ENCODE measurements around the gene GNAI2.

GNAI2 gene

DNA sequence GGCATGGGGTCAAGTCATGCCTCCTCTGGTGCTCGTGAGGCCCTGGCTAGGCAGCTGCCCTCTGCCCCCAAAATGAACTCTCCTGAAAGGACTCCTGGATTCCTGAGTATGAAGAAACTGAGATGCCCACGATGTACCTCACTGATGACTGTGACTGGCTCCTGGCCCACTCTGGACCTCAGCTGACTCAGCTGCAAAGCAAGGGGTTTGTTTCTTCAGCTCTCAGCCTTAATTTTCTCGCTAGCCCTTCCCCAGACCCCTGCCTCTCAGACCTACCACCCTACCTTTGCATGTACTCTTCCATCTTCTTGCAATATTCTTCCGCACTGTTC is 5.2 kb upstream of the GNAI2 start:
- FAIRE-seq, result no peak
- DNase-seq (ENCODE audit: insufficient read length, low spot score), result no peak
- TF ChIP-seq PAX5 (IDR thresholded peaks at IDR 0.05; ENCODE audit: insufficient read depth, low read length, severe bottlenecking), result no peak
- TF ChIP-seq TAF1 (IDR thresholded peaks at IDR 0.05; ENCODE audit: low read depth, low read length), result no peak
- TF ChIP-seq SPI1 (IDR thresholded peaks at IDR 0.05; ENCODE audit: low read depth, low read length), result no peak
- TF ChIP-seq POLR2AphosphoS5 (IDR thresholded peaks at IDR 0.05; ENCODE audit: low read depth, low read length), result no peak
- TF ChIP-seq POLR2A (IDR thresholded peaks at IDR 0.05; ENCODE audit: low read depth, low read length), result no peak
- TF ChIP-seq POU2F2 (IDR thresholded peaks at IDR 0.05; ENCODE audit: low read depth, low read length), result no peak

DNA sequence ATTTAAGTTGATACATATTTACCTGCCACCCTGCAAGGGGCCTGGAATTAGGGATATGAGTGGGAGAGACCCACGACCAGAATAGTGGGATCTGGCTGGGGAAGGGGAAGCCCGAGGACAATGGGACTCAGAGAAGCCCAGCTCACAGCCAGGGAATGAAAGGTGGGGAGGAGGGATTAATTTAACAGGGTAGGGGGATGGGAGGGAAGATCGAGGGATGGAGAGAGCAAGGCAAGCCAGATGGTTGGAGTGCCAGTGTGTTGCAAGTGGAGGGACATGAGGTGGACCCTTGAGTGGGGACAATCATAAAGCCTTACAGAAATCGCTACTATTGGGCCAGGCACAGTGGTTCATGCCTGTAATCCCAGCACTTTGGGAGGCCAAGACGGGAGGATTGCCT is 4.4 kb upstream of the GNAI2 start:
- no peak for TF ChIP-seq POU2F2 (IDR thresholded peaks at IDR 0.05; ENCODE audit: low read depth, low read length)
- no peak for TF ChIP-seq POLR2AphosphoS5 (IDR thresholded peaks at IDR 0.05; ENCODE audit: low read depth, low read length)
- no peak for TF ChIP-seq PAX5 (IDR thresholded peaks at IDR 0.05; ENCODE audit: insufficient read depth, low read length, severe bottlenecking)
- TF ChIP-seq SPI1 (IDR thresholded peaks at IDR 0.05; ENCODE audit: low read depth, low read length), result no peak
- no peak for TF ChIP-seq POLR2A (IDR thresholded peaks at IDR 0.05; ENCODE audit: low read depth, low read length)
- no peak for TF ChIP-seq TAF1 (IDR thresholded peaks at IDR 0.05; ENCODE audit: low read depth, low read length)

DNA sequence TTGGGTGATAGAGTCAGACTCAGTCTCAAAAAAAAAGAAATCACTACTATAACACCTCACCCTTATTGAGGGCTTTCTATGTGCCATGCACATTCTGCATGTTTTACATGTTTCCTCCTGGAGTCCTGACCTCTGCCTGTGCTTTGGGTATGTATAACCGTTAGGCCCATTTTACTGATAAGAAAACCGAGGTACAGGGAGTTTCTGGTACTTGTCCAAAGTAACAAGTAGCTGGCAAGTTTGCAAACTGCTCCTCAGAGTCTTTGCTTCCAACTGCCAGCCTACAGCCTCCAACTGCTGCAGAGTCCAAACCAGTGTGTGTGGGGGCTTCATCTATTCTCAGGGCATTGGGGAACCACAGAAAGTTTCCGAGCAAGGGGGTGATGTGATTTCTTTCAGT is 3.7 kb upstream of the GNAI2 start:
- FAIRE-seq, result no peak
- no peak for DNase-seq (ENCODE audit: insufficient read length, low spot score)
- TF ChIP-seq POLR2A (IDR thresholded peaks at IDR 0.05; ENCODE audit: low read depth, low read length) (no peak), SPI1 (IDR thresholded peaks at IDR 0.05; ENCODE audit: low read depth, low read length) (no peak), TAF1 (IDR thresholded peaks at IDR 0.05; ENCODE audit: low read depth, low read length) (no peak), POU2F2 (IDR thresholded peaks at IDR 0.05; ENCODE audit: low read depth, low read length) (no peak), POLR2AphosphoS5 (IDR thresholded peaks at IDR 0.05; ENCODE audit: low read depth, low read length) (no peak), PAX5 (IDR thresholded peaks at IDR 0.05; ENCODE audit: insufficient read depth, low read length, severe bottlenecking) (no peak)

More for the DNA sequence above, 4.4 kb upstream of the GNAI2 start:
- DNase-seq (ENCODE audit: insufficient read length, low spot score) (no peak), FAIRE-seq (no peak)

DNA sequence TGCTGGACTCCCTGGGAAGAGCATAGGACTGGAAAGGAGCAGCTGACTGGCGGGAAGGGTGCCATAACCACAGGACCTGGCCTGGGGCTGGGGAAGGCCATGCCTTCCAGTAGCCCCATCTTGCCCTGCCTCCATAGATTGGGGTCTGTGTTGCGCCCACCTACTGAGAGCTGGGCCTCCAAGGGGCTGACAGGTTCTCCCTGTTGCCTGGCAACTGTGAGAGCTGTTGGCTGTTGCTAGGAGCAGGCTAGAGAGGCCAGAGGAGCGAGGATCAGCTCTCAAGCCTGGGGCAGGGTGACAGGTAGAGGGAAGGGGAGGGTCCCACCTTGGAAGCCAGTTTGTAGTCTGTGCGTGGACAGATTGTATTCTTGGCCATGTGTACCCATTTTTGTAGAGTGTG is 2.8 kb upstream of the GNAI2 start:
- TF ChIP-seq POLR2AphosphoS5 (IDR thresholded peaks at IDR 0.05; ENCODE audit: low read depth, low read length) (no peak), PAX5 (IDR thresholded peaks at IDR 0.05; ENCODE audit: insufficient read depth, low read length, severe bottlenecking) (no peak), POU2F2 (IDR thresholded peaks at IDR 0.05; ENCODE audit: low read depth, low read length) (no peak), TAF1 (IDR thresholded peaks at IDR 0.05; ENCODE audit: low read depth, low read length) (no peak), SPI1 (IDR thresholded peaks at IDR 0.05; ENCODE audit: low read depth, low read length) (no peak), POLR2A (IDR thresholded peaks at IDR 0.05; ENCODE audit: low read depth, low read length) (no peak)
- DNase-seq (ENCODE audit: insufficient read length, low spot score), result no peak
- FAIRE-seq, result no peak

DNA sequence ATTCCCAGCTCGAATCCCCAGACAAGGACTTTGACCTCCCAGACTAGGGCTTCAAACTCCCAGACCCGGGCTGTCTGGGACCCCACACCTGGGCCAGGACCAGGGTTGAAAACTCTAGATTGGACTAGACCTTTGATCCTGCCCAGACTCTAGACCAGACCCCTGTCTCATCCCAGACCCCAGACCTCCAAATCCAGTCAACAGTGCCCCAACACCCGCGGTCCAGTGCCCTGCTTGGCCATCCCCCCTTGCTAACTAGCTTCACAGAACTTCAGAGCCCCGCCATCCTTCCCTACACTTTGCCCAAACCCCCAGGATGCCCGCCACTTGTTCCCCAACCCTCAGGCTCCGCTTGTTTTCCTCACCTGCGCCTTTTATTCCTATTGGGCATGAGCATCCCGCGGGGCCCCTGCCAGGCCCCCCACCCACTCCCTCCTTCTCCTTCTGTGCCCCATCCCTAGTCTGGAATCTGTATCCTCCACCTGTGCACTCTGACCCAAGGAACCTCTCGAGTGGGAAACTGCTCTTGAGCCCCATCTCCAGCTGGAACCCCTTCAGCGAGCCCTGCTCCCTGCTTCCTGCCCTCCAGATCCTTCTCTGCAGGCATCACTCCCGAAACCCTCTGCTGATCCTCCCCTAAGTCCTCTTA is 604 bp downstream of the GNAI2 start:
- FAIRE-seq (peak; percentile 5), DNase-seq (ENCODE audit: insufficient read length, low spot score) (no peak)
- TF ChIP-seq SPI1 (IDR thresholded peaks at IDR 0.05; ENCODE audit: low read depth, low read length) (no peak), POLR2A (IDR thresholded peaks at IDR 0.05; ENCODE audit: low read depth, low read length) (no peak)

DNA sequence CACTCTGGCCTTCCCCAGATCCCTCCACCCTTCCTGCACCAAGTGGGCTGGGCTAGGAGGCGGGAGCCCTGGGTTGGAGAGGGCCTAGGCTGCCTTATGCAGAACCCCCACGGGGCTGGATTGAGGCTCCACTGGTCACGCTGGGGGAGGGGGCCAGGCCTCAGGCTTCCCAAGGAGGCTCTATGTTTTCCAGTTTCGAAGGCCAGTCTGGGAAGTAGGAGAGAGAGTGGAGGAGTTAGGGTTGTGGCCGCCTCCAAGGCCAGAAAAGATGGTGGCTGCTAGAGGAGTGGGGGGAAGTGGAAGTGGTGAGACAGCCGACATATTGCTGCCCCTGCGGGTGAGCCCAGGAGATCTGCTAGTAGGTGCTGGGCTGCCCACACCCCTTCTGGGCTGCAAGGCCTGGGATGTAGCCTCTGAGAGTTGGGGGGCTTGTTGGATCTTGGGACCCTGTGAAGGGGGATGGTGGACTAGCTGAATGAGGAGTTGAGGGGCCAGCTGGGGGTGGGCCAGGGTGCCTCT is 1.2 kb downstream of the GNAI2 start:
- no peak for TF ChIP-seq PAX5 (IDR thresholded peaks at IDR 0.05; ENCODE audit: insufficient read depth, low read length, severe bottlenecking)
- peak; percentile 70 for TF ChIP-seq SPI1 (IDR thresholded peaks at IDR 0.05; ENCODE audit: low read depth, low read length)
- FAIRE-seq, result peak; percentile 57
- DNase-seq (ENCODE audit: insufficient read length, low spot score), result no peak

DNA sequence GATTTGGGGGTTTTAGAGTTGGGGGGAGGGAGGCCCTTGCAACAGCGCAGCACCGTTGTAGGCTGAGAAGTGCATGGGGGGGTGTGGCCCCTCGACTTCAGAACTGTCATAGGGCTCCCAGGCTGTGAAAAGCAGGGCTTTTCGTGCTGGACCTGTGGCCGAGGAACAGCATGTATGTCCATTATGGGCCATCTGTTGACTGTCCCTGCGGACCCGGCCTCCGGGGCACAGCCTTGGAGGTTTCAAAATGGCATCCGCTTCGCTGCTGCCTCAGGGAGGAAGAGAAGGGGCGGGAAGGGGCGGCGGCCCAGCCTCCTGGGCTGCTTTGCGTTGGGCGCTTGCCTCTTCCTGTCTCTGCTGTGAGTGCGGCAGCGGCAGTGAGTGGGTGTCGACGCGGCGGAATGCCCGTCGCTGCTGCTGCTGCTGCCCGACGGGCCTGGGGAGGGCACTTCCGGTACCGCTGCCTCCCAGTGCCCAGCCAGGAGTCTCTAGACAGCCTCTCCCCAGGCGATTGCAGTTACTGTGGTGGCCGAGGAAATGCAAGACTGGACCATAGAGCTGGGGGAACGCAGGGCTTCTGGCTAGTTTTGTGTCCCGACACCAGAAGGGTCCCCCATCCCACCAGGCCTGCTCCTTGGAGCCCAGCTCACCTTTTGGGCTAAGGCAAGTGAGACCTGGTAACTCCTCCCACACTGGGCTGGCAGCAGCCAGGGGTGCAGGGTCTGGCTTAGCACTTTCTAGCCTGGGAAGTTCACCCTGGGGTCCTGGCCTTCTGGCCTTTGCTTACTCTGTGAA is 1.9 kb downstream of the GNAI2 start:
- TF ChIP-seq SPI1 (IDR thresholded peaks at IDR 0.05; ENCODE audit: low read depth, low read length) (peak; percentile 66), POLR2AphosphoS5 (IDR thresholded peaks at IDR 0.05; ENCODE audit: low read depth, low read length) (peak; percentile 69), POU2F2 (IDR thresholded peaks at IDR 0.05; ENCODE audit: low read depth, low read length) (no peak; the same call in 1 of the 2 replicates), TAF1 (IDR thresholded peaks at IDR 0.05; ENCODE audit: low read depth, low read length) (peak; percentile 75), POLR2A (IDR thresholded peaks at IDR 0.05; ENCODE audit: low read depth, low read length) (peak; percentile 69)
- FAIRE-seq, result peak; percentile 99
- DNase-seq (ENCODE audit: insufficient read length, low spot score), result peak; percentile 85

DNA sequence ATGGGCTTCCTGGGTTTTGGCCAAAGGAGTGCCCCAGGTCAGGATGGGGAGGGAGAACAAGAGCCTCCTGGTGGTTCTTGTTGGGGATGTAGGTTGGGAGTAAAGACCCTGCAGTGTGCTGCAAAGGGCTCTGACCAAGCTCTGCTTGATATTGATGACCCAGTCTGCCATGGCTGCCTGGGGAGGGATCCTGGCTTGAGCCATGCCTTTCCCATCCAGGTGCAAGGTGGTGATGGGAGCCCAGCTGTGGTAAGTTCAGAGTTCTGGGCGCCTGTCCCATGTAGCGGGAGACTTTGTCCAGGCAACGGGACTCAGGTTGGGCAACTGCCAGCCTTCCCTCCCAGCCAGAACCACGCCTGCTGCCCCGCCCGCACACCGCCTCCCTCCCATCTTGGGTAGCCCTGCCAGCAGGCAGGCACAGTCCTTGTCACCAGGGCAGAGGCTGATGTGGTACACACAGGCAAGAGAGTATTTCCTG is 2.6 kb downstream of the GNAI2 start:
- TF ChIP-seq POU2F2 (IDR thresholded peaks at IDR 0.05; ENCODE audit: low read depth, low read length) (no peak), SPI1 (IDR thresholded peaks at IDR 0.05; ENCODE audit: low read depth, low read length) (no peak), TAF1 (IDR thresholded peaks at IDR 0.05; ENCODE audit: low read depth, low read length) (no peak), PAX5 (IDR thresholded peaks at IDR 0.05; ENCODE audit: insufficient read depth, low read length, severe bottlenecking) (no peak), POLR2A (IDR thresholded peaks at IDR 0.05; ENCODE audit: low read depth, low read length) (no peak), POLR2AphosphoS5 (IDR thresholded peaks at IDR 0.05; ENCODE audit: low read depth, low read length) (no peak)
- DNase-seq (ENCODE audit: insufficient read length, low spot score), result no peak
- FAIRE-seq, result no peak

DNA sequence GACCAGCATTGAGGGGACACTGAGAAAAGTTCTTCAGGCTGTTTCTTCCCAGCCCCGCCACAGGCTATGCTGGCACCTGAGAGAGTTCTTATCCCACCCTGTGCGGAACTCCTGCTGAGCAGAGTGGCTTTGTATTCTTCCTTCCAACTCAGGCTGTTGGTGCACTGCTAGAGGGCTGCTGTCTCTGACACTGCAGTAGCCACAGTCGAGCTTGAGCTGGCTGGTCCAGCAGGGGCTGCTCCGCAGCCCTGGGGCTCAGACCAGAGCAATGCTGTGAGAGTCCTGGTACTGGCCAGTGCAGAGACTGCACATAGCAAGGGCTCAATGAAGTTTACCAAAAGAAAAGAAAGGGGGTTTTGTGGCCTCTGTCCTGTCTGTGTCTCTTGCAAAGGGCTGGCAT is 3.6 kb downstream of the GNAI2 start:
- no peak for DNase-seq (ENCODE audit: insufficient read length, low spot score)
- no peak for FAIRE-seq
- TF ChIP-seq POU2F2 (IDR thresholded peaks at IDR 0.05; ENCODE audit: low read depth, low read length) (no peak), SPI1 (IDR thresholded peaks at IDR 0.05; ENCODE audit: low read depth, low read length) (no peak), PAX5 (IDR thresholded peaks at IDR 0.05; ENCODE audit: insufficient read depth, low read length, severe bottlenecking) (no peak), POLR2A (IDR thresholded peaks at IDR 0.05; ENCODE audit: low read depth, low read length) (no peak), POLR2AphosphoS5 (IDR thresholded peaks at IDR 0.05; ENCODE audit: low read depth, low read length) (no peak), TAF1 (IDR thresholded peaks at IDR 0.05; ENCODE audit: low read depth, low read length) (no peak)

All from GM12891 (cell line).